IMR-90 (cell line): ENCODE results near the gene MT1E. TPM values are rescaled to one million over a fixed set of nuclear protein-coding genes. Genes with fewer than 3 reads are reported as not detected.

Source experiments
- ATAC-seq: fragments of 200-7000 bp; cut with Tn5 transposase; 2 replicates; pipeline ENCODE4 v1.9.1; 2020; ENCODE audit warnings: low read depth, mild to moderate bottlenecking, moderate library complexity
- BruUV-seq: library from RNA; stranded (reverse); fragments of 400-500 nt; replicated peaks from 2 replicates; lab custom pipeline; 2021; lab: Mats Ljungman, UMichigan
- CTCF ChIA-PET: fragments of 300-600 bp; formaldehyde crosslinking; extraction: SDS; loops from one replicate; lab custom pipeline; 2021; ENCODE audit warnings: antibody characterized with exemption; lab: Yijun Ruan, JAX
- POLR2A ChIA-PET: fragments of 300-600 bp; sonication (Branson Sonifier 250); formaldehyde crosslinking; loops from one replicate; lab custom pipeline; 2022; ENCODE audit warnings: antibody characterized with exemption; ENCODE audit not compliant: unreplicated experiment; lab: Charles Lee
- DNase-seq: peaks from one replicate; pipeline ENCODE4 v3.0.0; 2013
- H2AFZ ChIP-seq: replicated peaks from 2 replicates; pipeline ENCODE3; 2013; ENCODE audit warnings: low read length, mild to moderate bottlenecking; ENCODE audit not compliant: poor library complexity
- H2AK5ac ChIP-seq: 2 replicates; pipeline ENCODE4 v1.6.1; 2013; ENCODE audit warnings: low read depth, low read length, inconsistent platforms
- H2AK9ac ChIP-seq: replicated peaks from 2 replicates; pipeline ENCODE3; 2013; ENCODE audit warnings: mild to moderate bottlenecking, low read depth, low read length, moderate library complexity; ENCODE audit not compliant: poor library complexity
- H2BK120ac ChIP-seq: 2 replicates; pipeline ENCODE4 v1.6.1; 2013; ENCODE audit warnings: low read depth, low read length, inconsistent platforms
- H2BK15ac ChIP-seq: 3 replicates; pipeline ENCODE4 v1.6.1; 2013; ENCODE audit warnings: low read depth, low read length, inconsistent platforms
- H2BK20ac ChIP-seq: 2 replicates; pipeline ENCODE4 v1.6.1; 2013; ENCODE audit warnings: low read depth, mild to moderate bottlenecking, inconsistent platforms, low read length, moderate library complexity
- H2BK5ac ChIP-seq: 2 replicates; pipeline ENCODE4 v1.6.1; 2013; ENCODE audit warnings: mild to moderate bottlenecking, low read depth, low read length, inconsistent platforms; ENCODE audit not compliant: poor library complexity, severe bottlenecking
- H3K14ac ChIP-seq: replicated peaks from 2 replicates; pipeline ENCODE4 v1.6.1; 2013; ENCODE audit warnings: low read depth, low read length, inconsistent platforms
- H3K18ac ChIP-seq: 2 replicates; pipeline ENCODE4 v1.6.1; 2013; ENCODE audit warnings: low read depth, low read length, control low read depth
- H3K23ac ChIP-seq: 2 replicates; pipeline ENCODE4 v1.6.1; 2013; ENCODE audit warnings: low read depth, low read length, inconsistent platforms
- H3K27ac ChIP-seq: 2 replicates; pipeline ENCODE4 v1.5.1; 2013; ENCODE audit warnings: mild to moderate bottlenecking, control low read depth, low read length; ENCODE audit not compliant: insufficient read depth
- H3K27me3 ChIP-seq: 2 replicates; pipeline ENCODE4 v1.6.1; 2013; ENCODE audit warnings: low read length; ENCODE audit not compliant: control insufficient read depth, insufficient read depth
- H3K36me3 ChIP-seq: 2 replicates; pipeline ENCODE4 v1.6.1; 2013; ENCODE audit warnings: low read length, mixed read lengths; ENCODE audit not compliant: control insufficient read depth, insufficient read depth
- H3K4ac ChIP-seq: 2 replicates; pipeline ENCODE4 v1.6.1; 2013; ENCODE audit warnings: low read depth, low read length, inconsistent platforms
- H3K4me1 ChIP-seq: 2 replicates; pipeline ENCODE4 v1.6.1; 2013; ENCODE audit warnings: low read length, mixed read lengths; ENCODE audit not compliant: control insufficient read depth, insufficient read depth
- H3K4me2 ChIP-seq: 2 replicates; pipeline ENCODE4 v1.6.1; 2013; ENCODE audit warnings: low read depth, mild to moderate bottlenecking, control low read depth, low read length, moderate library complexity
- H3K4me3 ChIP-seq: 2 replicates; pipeline ENCODE4 v1.5.1; 2013; ENCODE audit warnings: low read depth, mild to moderate bottlenecking, control low read depth, low read length, moderate library complexity; ENCODE audit not compliant: insufficient read depth
- H3K56ac ChIP-seq: 2 replicates; pipeline ENCODE4 v1.6.1; 2013; ENCODE audit warnings: low read length, inconsistent platforms; ENCODE audit not compliant: insufficient read depth; ENCODE audit errors: extremely low read depth
- H3K79me1 ChIP-seq, 2 experiments: 2 replicates each; pipeline ENCODE4 v1.6.1; 2013; ENCODE audit warnings: low read length in 2 of 2, inconsistent platforms in 1 of 2, low read depth in 1 of 2
- H3K9ac ChIP-seq: 2 replicates; pipeline ENCODE4 v1.6.1; 2013; ENCODE audit warnings: low read depth, low read length, control low read depth
- H3K9me1 ChIP-seq: 2 replicates; pipeline ENCODE4 v1.6.1; 2013; ENCODE audit warnings: low read length, inconsistent platforms; ENCODE audit not compliant: insufficient read depth
- H3K9me3 ChIP-seq: 2 replicates; pipeline ENCODE4 v1.6.1; 2013; ENCODE audit warnings: low read length; ENCODE audit not compliant: control insufficient read depth, insufficient read depth
- H4K20me1 ChIP-seq: 2 replicates; pipeline ENCODE4 v1.6.1; 2013; ENCODE audit warnings: low read length, inconsistent platforms; ENCODE audit not compliant: insufficient read depth
- H4K5ac ChIP-seq: 2 replicates; pipeline ENCODE4 v1.6.1; 2013; ENCODE audit warnings: mild to moderate bottlenecking, low read depth, low read length, control low read depth
- H4K8ac ChIP-seq, 2 experiments: 2 replicates each; pipeline ENCODE4 v1.6.1; 2013; ENCODE audit warnings: low read depth in 2 of 2, low read length in 2 of 2, control low read depth in 1 of 2, inconsistent platforms in 1 of 2
- H4K91ac ChIP-seq: 2 replicates; pipeline ENCODE4 v1.6.1; 2013; ENCODE audit warnings: low read depth, low read length, inconsistent platforms; ENCODE audit not compliant: insufficient read depth
- NFE2L2 ChIP-seq: fragments of 150-350 bp; IDR thresholded peaks from 2 replicates; pipeline ENCODE4 v1.6.1; 2016; ENCODE audit warnings: low read depth, mild to moderate bottlenecking, low read length
- POLR2A ChIP-seq: IDR thresholded peaks from 2 replicates; pipeline ENCODE4 v1.6.1; 2012; ENCODE audit warnings: mild to moderate bottlenecking, low read depth, low read length
- RAD21 ChIP-seq: IDR thresholded peaks from 2 replicates; pipeline ENCODE4 v1.6.1; 2012; ENCODE audit warnings: low read length, improper control_type of control experiment
- RFX5 ChIP-seq: IDR thresholded peaks from 2 replicates; pipeline ENCODE4 v1.8.0; 2012; ENCODE audit warnings: low read depth, mild to moderate bottlenecking, low read length, moderate library complexity
- WGBS, 2 experiments: methylation state at CpG; one replicate each; pipeline versions ENCODE4 v1.1.5 to v1.1.7; 2013; ENCODE audit warnings: missing lambda C conversion rate in 2 of 2; ENCODE audit not compliant: insufficient read length in 1 of 2; ENCODE audit errors: extremely low coverage in 2 of 2; 5-methylcytosine and 5-hydroxymethylcytosine counted together
- dilution Hi-C: fragments of 300-500 bp; cut with HindIII; formaldehyde crosslinking; loops from one replicate; pipeline ENCODE4 v1.14.3; 2018; ENCODE audit warnings: low sequenced_read_pairs; ENCODE audit not compliant: unreplicated experiment
- in situ Hi-C: fragments of 300-500 bp; cut with MboI; formaldehyde crosslinking; loops from 3 replicates; pipeline ENCODE4 v1.14.3; 2019; ENCODE audit warnings: low sequenced_read_pairs, inconsistent platforms, mixed read lengths
- intact Hi-C: fragments of 100-400 bp; cut with micrococcal nuclease; formaldehyde crosslinking; loops from 2 replicates; pipeline ENCODE4 v1.10.0; 2022
- polyA plus RNA-seq, 3 experiments: library from polyadenylated mRNA; depleted of rRNA; stranded (reverse); fragments of >200 nt; gene quantifications; 2 replicates each; pipeline ENCODE4 v1.2.3, GENCODE V29; 2012; ENCODE audit warnings: low replicate concordance in 1 of 3
- total RNA-seq: library from RNA; depleted of rRNA; stranded (reverse); fragments of >200 nt; gene quantifications from 2 replicates; pipeline ENCODE4 v1.2.3, GENCODE V29; 2012

MT1E gene
- total and polyA plus RNA-seq, 2 of the 4 experiments (the other 2 are of a cell fraction) = 137 to 821 TPM

DNA sequence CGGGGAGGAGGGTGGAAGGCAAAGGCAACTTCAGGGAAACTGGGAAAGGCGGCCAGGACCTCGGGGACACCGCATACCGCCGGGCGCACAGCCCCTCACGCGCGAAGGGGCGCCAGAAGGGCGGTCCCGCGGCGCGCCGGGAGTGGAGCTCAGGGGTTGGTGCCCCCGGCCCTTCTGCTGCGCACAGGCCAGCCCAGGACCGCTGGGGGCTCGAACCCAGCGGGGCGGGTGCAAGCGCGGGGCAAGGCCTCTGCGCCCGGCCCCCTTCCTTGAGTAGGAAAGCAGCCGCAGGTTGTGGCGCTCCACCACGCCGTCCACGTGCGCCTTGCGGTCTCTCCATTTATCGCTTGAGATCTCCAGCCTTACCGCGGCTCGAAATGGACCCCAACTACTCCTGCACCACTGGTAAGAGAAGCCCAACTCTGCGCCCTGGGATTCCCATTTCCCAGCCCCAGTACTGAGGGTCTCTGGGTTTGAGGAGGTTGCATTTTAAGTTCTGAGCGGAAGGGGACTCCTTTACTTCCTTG lies 9.9 kb downstream of the MT1E start:
- H3K18ac ChIP-seq = no peak overlapping the region
- H2AK5ac ChIP-seq = no peak overlapping the region
- TF ChIP-seq RAD21 (no peak), NFE2L2 (no peak), POLR2A (no peak), RFX5 (no peak)
- no peak overlapping the region for H3K4ac ChIP-seq
- no peak overlapping the region for H3K23ac ChIP-seq
- no peak overlapping the region for H2AFZ ChIP-seq
- no peaks in the 10 kb centered on the region for H4K20me1 ChIP-seq
- no peak overlapping the region for H3K14ac ChIP-seq
- H2BK5ac ChIP-seq = no peak overlapping the region
- no peak overlapping the region for H2AK9ac ChIP-seq
- H2BK120ac ChIP-seq = no peak overlapping the region
- H3K36me3 ChIP-seq = no peaks in the 10 kb centered on the region
- peaks cover 88% of the 10 kb centered on the region for H3K27me3 ChIP-seq
- ChIA-PET POLR2A (no interaction called here), CTCF (no interaction called here)
- ATAC-seq (no peak), DNase-seq (no peak)
- H4K5ac ChIP-seq = no peak overlapping the region
- H3K27ac ChIP-seq = no peak overlapping the region
- H4K8ac ChIP-seq = no peak overlapping the region
- in situ Hi-C loops = no loop called here
- H2BK15ac ChIP-seq = no peak overlapping the region
- no peak overlapping the region for H3K9ac ChIP-seq
- H3K79me1 ChIP-seq = no peaks in the 10 kb centered on the region
- peaks cover 2% of the 10 kb centered on the region; the same call in 1 of the 2 replicates for H3K9me3 ChIP-seq
- no peaks in the 10 kb centered on the region; the same call in 1 of the 2 replicates for H3K4me1 ChIP-seq
- H3K4me2 ChIP-seq = no peak overlapping the region; the same call in 1 of the 2 replicates
- intact Hi-C loops = no loop called here
- no peak overlapping the region for H4K91ac ChIP-seq
- no TSS peak for BruUV-seq
- H3K9me1 ChIP-seq = no peaks in the 10 kb centered on the region
- no peak overlapping the region for H3K56ac ChIP-seq
- WGBS, 2 experiments = 11% methylated on average over 20 of the region's 40 CpGs; no CpG with 5 or more reads in 1 of the 2 experiments
- H3K4me3 ChIP-seq = no peak overlapping the region; the same call in 1 of the 2 replicates
- no peak overlapping the region for H2BK20ac ChIP-seq
- dilution Hi-C loops = no loop called here
